Right lobe of liver (tissue), 6 donors: ENCODE measurements around the gene ACACA. TPM values are rescaled to one million over a fixed set of nuclear protein-coding genes. Genes with fewer than 3 reads are reported as not detected.

Source experiments
- ATAC-seq, 4 donors: fragments of 200-7000 bp; cut with Tn5 transposase; one replicate each; pipeline ENCODE4 v1.9.1; 2020; ENCODE audit warnings: mild to moderate bottlenecking in 4 of 4, moderate library complexity in 4 of 4
- DNase-seq, 3 donors: peaks; one replicate each; pipeline ENCODE4 v3.0.0-alpha.2; 2020
- H3K27ac ChIP-seq, 3 donors: fragments of 200-600 bp; one replicate each; pipeline ENCODE4 v1.8.0; 2022
- H3K27me3 ChIP-seq, 2 donors: fragments of 200-600 bp; one replicate each; pipeline ENCODE4 v1.8.0; 2022
- H3K36me3 ChIP-seq, 4 donors: fragments of 200-600 bp; sonication (generic) in 1 of 4; one replicate each; pipeline versions ENCODE4 v1.5.1 to v1.8.0; 2017 to 2022; ENCODE audit warnings: control low read depth in 1 of 4
- H3K4me1 ChIP-seq, 4 donors: fragments of 200-600 bp; sonication (generic) in 1 of 4; one replicate each; pipeline versions ENCODE4 v1.5.1 to v1.8.0; 2017 to 2022; ENCODE audit warnings: control low read depth in 1 of 4
- H3K4me3 ChIP-seq, 3 donors: fragments of 200-600 bp; one replicate each; pipeline ENCODE4 v1.8.0; 2022
- H3K9me3 ChIP-seq, 4 donors: fragments of 200-600 bp; sonication (generic) in 1 of 4; one replicate each; pipeline versions ENCODE4 v1.5.1 to v1.8.0; 2017 to 2022; ENCODE audit warnings: control low read depth in 1 of 4
- CTCF ChIP-seq, 4 donors: fragments of 200-600 bp in 3 of 4; fragments of 450-650 bp in 1 of 4; IDR thresholded peaks; one replicate each; pipeline versions ENCODE4 v1.5.1 to v1.8.0; 2016 to 2022; ENCODE audit warnings: antibody characterized with exemption in 4 of 4, mild to moderate bottlenecking in 2 of 4
- POLR2A ChIP-seq: fragments of 450-650 bp; IDR thresholded peaks from one replicate; pipeline ENCODE4 v1.6.1; 2017; ENCODE audit warnings: antibody characterized with exemption, mild to moderate bottlenecking
- WGBS: methylation state at CpG from one replicate; pipeline ENCODE4 v1.1.6; 2018; ENCODE audit warnings: low coverage, low lambda C conversion rate; ENCODE audit not compliant: insufficient coverage; ENCODE audit errors: missing lambda C conversion rate; 5-methylcytosine and 5-hydroxymethylcytosine counted together
- intact Hi-C, 2 donors: fragments of 100-400 bp; cut with DNase I; formaldehyde crosslinking; loops; one replicate each; pipeline versions ENCODE4 v1.11.2 to v1.14.1; 2022
- total RNA-seq, 6 experiments: library from RNA; depleted of rRNA in 2 of 6; stranded (reverse); fragments of >200 nt in 2 of 6; fragmentation: NEBNext Ultra II Directional in 3 of 6; extraction: Animal tissue kit (Norgen Biotek cat#: 25700) in 3 of 6; gene quantifications; one replicate each; pipeline versions ENCODE4 v1.1.0 to v1.2.4, GENCODE V29; 2016 to 2023
- donor health status: DM: no; HTN: yes; CAD: no.
- donor health status: DM: no; HTN: no; CAD: no.
- donor health status: DM: no; HTN: no; CAD: no.
- donor health status: DM: no; HTN: yes; CAD: no.
- donor health status: DM: no; HTN: yes; CAD: no.

Gene ACACA
- total RNA-seq, 6 experiments from 2014 or later, result 14.6 to 56.4 (median 27.1) TPM

DNA sequence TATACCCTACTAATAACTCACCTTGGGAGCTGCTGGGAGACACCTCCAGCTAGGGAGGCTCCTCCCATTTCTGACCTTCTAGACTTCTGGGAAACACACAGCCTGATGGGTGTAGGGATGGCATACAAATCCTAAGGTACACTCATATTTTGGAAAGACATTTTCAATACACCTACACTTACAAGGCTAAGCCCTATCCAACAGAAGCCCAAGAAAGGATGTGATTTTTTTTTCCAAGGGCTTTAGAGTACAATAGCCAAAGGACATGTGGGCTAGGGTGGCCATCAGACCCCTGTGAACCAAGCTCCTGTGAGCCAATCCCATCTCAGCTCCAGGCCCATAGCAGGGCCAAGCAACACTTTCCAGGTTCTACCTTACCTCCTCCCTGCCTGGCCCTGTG is 313.9 kb downstream of the ACACA start:
- no peak for ATAC-seq
- no peak for DNase-seq
- peaks cover 0 to 68% (median 13%) of the 10 kb centered on the region in 4 donors for H3K36me3 ChIP-seq
- no peaks in the 10 kb centered on the region for H3K27me3 ChIP-seq
- no peaks in the 10 kb centered on the region for H3K9me3 ChIP-seq
- H3K4me3 ChIP-seq, result no peak overlapping the region
- H3K4me1 ChIP-seq, result no peaks in the 10 kb centered on the region
- H3K27ac ChIP-seq, result no peak overlapping the region
- no peak for TF ChIP-seq CTCF (IDR thresholded peaks at IDR 0.05)
- no peak for TF ChIP-seq POLR2A
- intact Hi-C loops, result no loop called here

DNA sequence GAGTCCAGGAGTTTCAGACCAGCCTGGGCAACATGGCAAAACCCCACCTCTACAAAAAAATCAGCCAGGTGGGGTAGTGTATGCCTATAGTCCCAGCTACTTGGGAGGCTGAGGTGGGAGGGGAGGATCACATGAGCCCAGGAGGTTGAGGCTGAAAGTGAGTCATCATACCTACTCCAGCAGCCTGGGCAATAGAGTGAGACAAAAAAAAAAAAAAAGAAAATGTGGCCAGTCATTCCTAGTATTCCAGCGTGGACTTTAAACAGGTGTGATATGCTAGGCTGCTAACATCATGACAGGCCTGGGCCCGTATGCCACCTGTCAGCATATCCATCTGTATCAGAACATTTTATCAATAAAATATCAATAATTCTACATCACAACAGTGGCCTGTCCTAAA is 314.6 kb downstream of the ACACA start:
- H3K4me3 ChIP-seq, result no peak overlapping the region
- TF ChIP-seq POLR2A (no peak), CTCF (IDR thresholded peaks at IDR 0.05) (no peak)
- peak in 1 of 4 donors; percentile 45 for ATAC-seq
- no peaks in the 10 kb centered on the region for H3K9me3 ChIP-seq
- H3K4me1 ChIP-seq, result no peaks in the 10 kb centered on the region
- H3K27ac ChIP-seq, result no peak overlapping the region
- intact Hi-C loops, result no loop called here
- WGBS, result 69% methylated on average over 2 of the region's 2 CpGs
- H3K27me3 ChIP-seq, result no peaks in the 10 kb centered on the region
- H3K36me3 ChIP-seq, result peaks cover 0 to 68% (median 13%) of the 10 kb centered on the region in 4 donors
- no peak for DNase-seq

GRCh38 chr17:37090941-37091340 is 315.7 kb downstream of the ACACA start:
- Histone ChIP-seq H3K4me1 (no peaks in the 10 kb centered on the region), H3K36me3 (peaks cover 0 to 66% (median 11%) of the 10 kb centered on the region in 4 donors), H3K9me3 (no peaks in the 10 kb centered on the region), H3K27me3 (no peaks in the 10 kb centered on the region), H3K4me3 (no peak overlapping the region), H3K27ac (no peak overlapping the region)
- intact Hi-C loops, result no loop called here
- TF ChIP-seq POLR2A (no peak), CTCF (IDR thresholded peaks at IDR 0.05) (no peak)
- 93% methylated on average over 3 of the region's 3 CpGs for WGBS
- no peak for DNase-seq
- no peak for ATAC-seq

- H3K36me3 ChIP-seq, result peaks cover 0 to 66% (median 10%) of the 10 kb centered on the region in 4 donors
- peak overlapping the region in 1 of 3 donors; percentile 16 for H3K27ac ChIP-seq
- H3K9me3 ChIP-seq, result no peaks in the 10 kb centered on the region
- H3K27me3 ChIP-seq, result no peaks in the 10 kb centered on the region
- intact Hi-C loops, result no loop called here
- TF ChIP-seq POLR2A (no peak), CTCF (IDR thresholded peaks at IDR 0.05) (no peak)
- DNase-seq, result no peak
- WGBS, result 31% methylated on average over 7 of the region's 7 CpGs
- H3K4me1 ChIP-seq, result no peaks in the 10 kb centered on the region
- no peak overlapping the region for H3K4me3 ChIP-seq
- ATAC-seq, result peak; percentile 34 to 71 (median 50)
Observed at GRCh38 chr17:37089956-37090355, 316.7 kb downstream of the ACACA start.

GRCh38 chr17:37088913-37089312 is 317.7 kb downstream of the ACACA start:
- intact Hi-C loops, result no loop called here
- no peak for TF ChIP-seq CTCF (IDR thresholded peaks at IDR 0.05)
- no peak for TF ChIP-seq POLR2A
- no peak for DNase-seq
- Histone ChIP-seq H3K27ac (peak overlapping the region in 1 of 3 donors; percentile 12), H3K27me3 (no peaks in the 10 kb centered on the region), H3K4me3 (no peak overlapping the region), H3K4me1 (no peaks in the 10 kb centered on the region), H3K36me3 (peaks cover 0 to 62% (median 10%) of the 10 kb centered on the region in 4 donors), H3K9me3 (no peaks in the 10 kb centered on the region)
- ATAC-seq, result peak in 1 of 4 donors; percentile 18
- 69% methylated on average over 9 of the region's 11 CpGs for WGBS
